Fibroblast of mammary gland (primary cell): ENCODE results near the gene SNCB.

ENCODE experiments used
- DNase-seq: peaks from one replicate; pipeline ENCODE4 v3.0.0-alpha.2; 2010; ENCODE audit warnings: low read depth
- H3K4me3 ChIP-seq: 2 replicates; pipeline ENCODE4 v1.5.1; 2011; ENCODE audit warnings: low read depth, mild to moderate bottlenecking, low read length, moderate library complexity; ENCODE audit not compliant: control insufficient read depth
- CTCF ChIP-seq: conservative IDR thresholded peaks from 2 replicates; pipeline ENCODE4 v1.5.1; 2011; ENCODE audit warnings: low read depth, low read length, inconsistent platforms; ENCODE audit not compliant: control insufficient read depth, insufficient read depth

The SNCB gene

GRCh38 chr5:176619203-176619568 lies 11.1 kb downstream of the SNCB start:
- TF ChIP-seq CTCF = peak; percentile 39
- DNase-seq = peak; percentile 82
- H3K4me3 ChIP-seq = no peak overlapping the region

GRCh38 chr5:176618783-176619182 lies 11.6 kb downstream of the SNCB start:
- no peak overlapping the region for H3K4me3 ChIP-seq
- no peak for TF ChIP-seq CTCF
- no peak for DNase-seq

GRCh38 chr5:176616511-176616910 lies 13.8 kb downstream of the SNCB start:
- no peak for TF ChIP-seq CTCF
- no peak for DNase-seq
- H3K4me3 ChIP-seq = no peak overlapping the region

- TF ChIP-seq CTCF = no peak
- DNase-seq = peak; percentile 77
- H3K4me3 ChIP-seq = no peak overlapping the region
Measured at GRCh38 chr5:176614805-176615478, 15.4 kb downstream of the SNCB start.

GRCh38 chr5:176612855-176613254 lies 17.5 kb downstream of the SNCB start:
- no peak for TF ChIP-seq CTCF

GRCh38 chr5:176612008-176612407 lies 18.3 kb downstream of the SNCB start:
- no peak overlapping the region for H3K4me3 ChIP-seq
- no peak for DNase-seq
- no peak for TF ChIP-seq CTCF

More at GRCh38 chr5:176612855-176613254, 17.5 kb downstream of the SNCB start:
- H3K4me3 ChIP-seq = no peak overlapping the region
- no peak for DNase-seq

GRCh38 chr5:176611435-176611834 lies 18.9 kb downstream of the SNCB start:
- H3K4me3 ChIP-seq = no peak overlapping the region
- DNase-seq = peak; percentile 85
- no peak for TF ChIP-seq CTCF
